VCaP (cell line): ENCODE results near the gene KNL1.
"Not testable (repeated sequence)": the region's sequence is repeated elsewhere in the genome, so short reads cannot be mapped to it uniquely, and the experiment has no call there.

Source experiments
- H3K27ac ChIP-seq: fragments of 450-650 bp; 2 replicates; pipeline ENCODE4 v1.5.1; 2017
- TF ChIP-seq, protein P1 (sequence below): fragments of 450-650 bp; conservative IDR thresholded peaks from 2 replicates; pipeline ENCODE4 v1.5.1; 2017; ENCODE audit warnings: mild to moderate bottlenecking, moderate library complexity

The KNL1 gene

DNA sequence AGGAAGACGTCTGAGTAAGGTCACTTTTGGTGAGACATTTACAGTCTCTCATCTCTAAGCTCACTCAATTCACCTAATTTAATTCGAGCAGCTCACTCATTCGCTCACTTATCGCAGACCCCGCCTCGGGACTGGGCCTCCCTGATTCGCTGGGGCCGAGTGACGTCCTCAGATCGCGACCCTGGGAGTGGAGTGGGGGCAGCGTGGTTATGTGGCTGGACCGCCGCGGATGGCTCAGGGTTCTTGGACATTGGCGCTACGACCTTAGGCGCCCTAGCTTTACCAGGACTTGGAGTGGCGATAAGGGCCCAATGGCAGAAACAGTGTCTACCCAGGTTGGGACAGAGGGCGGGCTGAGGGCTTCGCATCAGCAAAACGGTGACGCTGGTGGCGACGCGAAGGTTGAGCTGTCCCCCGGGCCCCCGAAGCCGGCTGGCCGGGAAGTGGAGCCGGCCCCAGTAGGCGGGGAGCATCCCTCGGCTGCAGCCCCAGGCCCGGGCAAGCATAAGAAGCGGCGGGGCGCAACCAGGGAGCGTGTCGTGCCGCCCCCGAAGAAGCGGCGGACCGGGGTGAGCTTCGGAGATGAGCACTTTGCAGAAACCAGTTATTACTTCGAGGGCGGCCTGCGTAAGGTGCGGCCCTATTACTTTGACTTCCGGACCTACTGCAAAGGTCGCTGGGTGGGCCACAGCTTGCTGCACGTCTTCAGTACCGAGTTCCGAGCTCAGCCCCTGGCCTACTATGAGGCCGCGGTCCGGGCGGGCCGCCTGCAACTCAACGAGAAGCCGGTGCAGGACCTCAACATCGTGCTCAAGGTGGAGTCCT is 24.7 kb upstream of the KNL1 start, which contains the start of gene RPUSD2:
Gene RPUSD2, plus strand, starts transcription at position 171 of the 825 bp plus-strand sequence. Its CDS starts 39 bp downstream, at position 210.
- TF ChIP-seq, protein P1, sequence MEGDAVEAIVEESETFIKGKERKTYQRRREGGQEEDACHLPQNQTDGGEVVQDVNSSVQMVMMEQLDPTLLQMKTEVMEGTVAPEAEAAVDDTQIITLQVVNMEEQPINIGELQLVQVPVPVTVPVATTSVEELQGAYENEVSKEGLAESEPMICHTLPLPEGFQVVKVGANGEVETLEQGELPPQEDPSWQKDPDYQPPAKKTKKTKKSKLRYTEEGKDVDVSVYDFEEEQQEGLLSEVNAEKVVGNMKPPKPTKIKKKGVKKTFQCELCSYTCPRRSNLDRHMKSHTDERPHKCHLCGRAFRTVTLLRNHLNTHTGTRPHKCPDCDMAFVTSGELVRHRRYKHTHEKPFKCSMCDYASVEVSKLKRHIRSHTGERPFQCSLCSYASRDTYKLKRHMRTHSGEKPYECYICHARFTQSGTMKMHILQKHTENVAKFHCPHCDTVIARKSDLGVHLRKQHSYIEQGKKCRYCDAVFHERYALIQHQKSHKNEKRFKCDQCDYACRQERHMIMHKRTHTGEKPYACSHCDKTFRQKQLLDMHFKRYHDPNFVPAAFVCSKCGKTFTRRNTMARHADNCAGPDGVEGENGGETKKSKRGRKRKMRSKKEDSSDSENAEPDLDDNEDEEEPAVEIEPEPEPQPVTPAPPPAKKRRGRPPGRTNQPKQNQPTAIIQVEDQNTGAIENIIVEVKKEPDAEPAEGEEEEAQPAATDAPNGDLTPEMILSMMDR = no peak

GRCh38 chr15:40575113-40575512 is 18.9 kb upstream of the KNL1 start:
- TF ChIP-seq, protein P1 = no peak

More for the DNA sequence above, 24.7 kb upstream of the KNL1 start, which contains the start of gene RPUSD2:
- H3K27ac ChIP-seq = peak within 1 kb of the TSS; percentile 67

DNA sequence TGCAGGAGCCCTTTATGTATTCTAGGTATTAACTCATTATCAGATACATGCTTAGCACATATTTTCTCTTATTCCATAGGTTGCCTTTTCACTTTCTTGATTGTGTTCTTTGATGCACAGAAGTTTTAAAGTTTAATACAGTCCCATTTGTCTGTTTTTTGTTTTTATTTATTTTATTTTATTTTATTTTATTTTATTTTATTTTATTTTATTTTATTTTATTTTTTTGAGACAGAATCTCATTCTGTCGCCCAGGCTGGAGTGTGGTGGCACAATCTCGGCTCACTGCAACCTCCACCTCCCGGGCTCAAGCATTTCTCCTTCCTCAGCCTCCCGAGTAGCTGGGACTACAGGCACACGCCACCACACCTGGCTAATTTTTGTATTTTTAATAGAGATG is 17.1 kb upstream of the KNL1 start:
- not testable (repeated sequence) for H3K27ac ChIP-seq

More at GRCh38 chr15:40575113-40575512, 18.9 kb upstream of the KNL1 start:
- no peak overlapping the region for H3K27ac ChIP-seq

DNA sequence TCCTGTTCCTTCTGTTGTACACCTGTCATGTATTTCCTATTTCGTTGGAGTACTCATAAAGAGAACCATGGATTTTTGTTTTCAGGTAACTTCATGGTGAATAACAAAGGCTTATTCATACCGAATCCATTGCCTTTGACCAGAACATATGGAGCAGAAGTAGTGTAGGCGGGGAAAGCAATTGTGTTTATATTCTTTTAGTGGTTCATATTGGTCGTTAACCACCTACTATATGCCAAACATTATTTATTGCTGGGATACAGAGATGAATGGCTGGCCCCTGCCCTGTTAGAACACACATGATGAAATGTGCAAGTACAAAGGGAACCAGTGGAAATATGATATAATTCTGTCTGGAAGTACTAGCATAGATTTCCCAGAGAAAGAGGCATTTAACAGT is 15.2 kb upstream of the KNL1 start:
- H3K27ac ChIP-seq = no peak overlapping the region
- TF ChIP-seq, protein P1 = no peak

DNA sequence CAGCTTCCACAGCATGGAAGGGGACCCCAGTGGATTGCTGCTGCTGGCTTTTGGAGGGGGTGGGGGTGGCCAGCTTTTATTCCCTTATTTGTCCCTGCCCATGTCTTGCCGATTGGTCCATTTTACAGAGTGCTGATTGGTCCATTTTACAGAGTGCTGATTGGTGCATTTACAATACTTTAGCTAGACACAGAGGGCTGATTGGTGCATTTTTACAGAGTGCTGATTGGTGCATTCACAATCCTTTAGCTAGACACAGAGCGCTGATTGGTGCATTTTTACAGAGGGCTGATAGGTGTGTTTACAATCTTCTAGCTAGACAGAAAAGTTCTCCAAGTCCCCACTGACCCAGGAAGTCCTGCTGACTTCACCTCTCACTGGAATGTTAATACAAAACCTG is 12.3 kb upstream of the KNL1 start:
- H3K27ac ChIP-seq = not testable (repeated sequence)

- TF ChIP-seq, protein P1 = no peak
These were observed 11.3 kb upstream of the KNL1 start for GRCh38 chr15:40582726-40583246.

GRCh38 chr15:40584191-40584590 is 9.9 kb upstream of the KNL1 start:
- no peak overlapping the region for H3K27ac ChIP-seq
- TF ChIP-seq, protein P1 = no peak

More at GRCh38 chr15:40582726-40583246, 11.3 kb upstream of the KNL1 start:
- no peak overlapping the region for H3K27ac ChIP-seq

DNA sequence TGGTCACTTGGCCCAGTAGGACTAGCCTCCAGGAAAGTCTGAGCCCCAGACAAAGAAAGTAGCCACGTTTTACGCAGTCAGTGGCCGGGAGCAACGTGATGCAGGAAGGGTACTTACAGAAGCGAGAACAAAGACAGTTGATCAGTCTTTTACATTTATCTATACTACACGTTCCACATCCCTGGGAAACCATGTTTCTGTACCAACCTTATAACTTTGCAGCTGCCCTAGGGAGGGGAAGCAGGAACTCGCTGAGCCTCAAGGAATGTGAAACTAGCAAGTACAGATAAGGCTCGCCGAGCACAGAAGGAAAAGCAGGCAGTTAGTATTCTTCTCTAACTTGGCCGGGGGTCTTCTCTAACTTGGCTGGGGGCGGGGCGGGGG is 3.4 kb upstream of the KNL1 start:
- no peak overlapping the region for H3K27ac ChIP-seq
- TF ChIP-seq, protein P1 = no peak
